ENCODE results near the gene TBCK.

TBCK gene

GRCh38 chr4:106017975-106018374 is 298.0 kb downstream of the TBCK start:
- no peaks in the 10 kb centered on the region for H3K9me3 ChIP-seq
- H3K27me3 ChIP-seq, result no peaks in the 10 kb centered on the region
- no peak for DNase-seq
- H3K4me1 ChIP-seq, result no peaks in the 10 kb centered on the region
- no peaks in the 10 kb centered on the region for H3K36me3 ChIP-seq
- H3K4me3 ChIP-seq, result no peak overlapping the region
- intact Hi-C loops (cut with DNase I; ENCODE audit: low total_unique reads), result no loop called here
- no peak for TF ChIP-seq CTCF (IDR thresholded peaks at IDR 0.05)
- no peak overlapping the region for H3K27ac ChIP-seq

GRCh38 chr4:106011387-106011786 is 304.6 kb downstream of the TBCK start:
- Histone ChIP-seq H3K4me1 (no peaks in the 10 kb centered on the region), H3K4me3 (no peak overlapping the region), H3K27ac (no peak overlapping the region), H3K27me3 (no peaks in the 10 kb centered on the region), H3K9me3 (peaks cover 4 to 14% (median 13%) of the 10 kb centered on the region in 3 donors), H3K36me3 (no peaks in the 10 kb centered on the region)
- no peak for DNase-seq
- TF ChIP-seq CTCF (IDR thresholded peaks at IDR 0.05), result no peak
- intact Hi-C loops (cut with DNase I; ENCODE audit: low total_unique reads), result no loop called here

- no peaks in the 10 kb centered on the region for H3K4me1 ChIP-seq
- no peak overlapping the region for H3K27ac ChIP-seq
- peaks cover 4 to 14% (median 13%) of the 10 kb centered on the region in 3 donors for H3K9me3 ChIP-seq
- no peak for DNase-seq
- intact Hi-C loops (cut with DNase I; ENCODE audit: low total_unique reads), result no loop called here
- H3K4me3 ChIP-seq, result no peak overlapping the region
- no peak for TF ChIP-seq CTCF (IDR thresholded peaks at IDR 0.05)
- H3K36me3 ChIP-seq, result no peaks in the 10 kb centered on the region
- H3K27me3 ChIP-seq, result no peaks in the 10 kb centered on the region
Measured at GRCh38 chr4:106010761-106011160, 305.2 kb downstream of the TBCK start.

- DNase-seq, result no peak
- H3K27ac ChIP-seq, result no peak overlapping the region
- no peaks in the 10 kb centered on the region for H3K9me3 ChIP-seq
- H3K27me3 ChIP-seq, result no peaks in the 10 kb centered on the region
- no peaks in the 10 kb centered on the region for H3K4me1 ChIP-seq
- H3K36me3 ChIP-seq, result no peaks in the 10 kb centered on the region
- no peak overlapping the region for H3K4me3 ChIP-seq
- intact Hi-C loops (cut with DNase I; ENCODE audit: low total_unique reads), result no loop called here
- no peak for TF ChIP-seq CTCF (IDR thresholded peaks at IDR 0.05)
Measured at GRCh38 chr4:106002994-106003393, 313.0 kb downstream of the TBCK start.

- DNase-seq, result no peak
- TF ChIP-seq CTCF (IDR thresholded peaks at IDR 0.05), result no peak
- no peak overlapping the region for H3K4me3 ChIP-seq
- no peaks in the 10 kb centered on the region for H3K36me3 ChIP-seq
- H3K27me3 ChIP-seq, result no peaks in the 10 kb centered on the region
- no peak overlapping the region for H3K27ac ChIP-seq
- H3K9me3 ChIP-seq, result no peaks in the 10 kb centered on the region
- H3K4me1 ChIP-seq, result no peaks in the 10 kb centered on the region
- intact Hi-C loops (cut with DNase I; ENCODE audit: low total_unique reads), result no loop called here
Measured at GRCh38 chr4:105998171-105999063, 317.6 kb downstream of the TBCK start.
